Chondrocyte (in vitro differentiated cells): ENCODE data around the gene CPXM1. TPM values are rescaled to one million over a fixed set of nuclear protein-coding genes. Genes with fewer than 3 reads are reported as not detected.
A peak's percentile ranks its signal among the peaks of the same experiment; 100 is the strongest.

Experiments used
- DNase-seq: peaks from one replicate; pipeline ENCODE4 v3.0.0; 2021; ENCODE audit warnings: mixed read lengths, low spot score
- H3K27ac Mint-ChIP-seq: one replicate; pipeline ENCODE4 v1.8.0; 2021; ENCODE audit warnings: mild to moderate bottlenecking, moderate library complexity, mixed read lengths; ENCODE audit not compliant: unreplicated experiment
- H3K27me3 Mint-ChIP-seq: 2 replicates; pipeline ENCODE4 v1.8.0; 2021; ENCODE audit warnings: low read depth, mixed read lengths
- H3K36me3 Mint-ChIP-seq: 2 replicates; pipeline ENCODE4 v1.8.0; 2021; ENCODE audit warnings: low read depth, mixed read lengths
- H3K4me1 Mint-ChIP-seq: 2 replicates; pipeline ENCODE4 v1.8.0; 2021; ENCODE audit warnings: low read depth, mild to moderate bottlenecking, mixed read lengths
- H3K4me3 Mint-ChIP-seq: one replicate; pipeline ENCODE4 v1.8.0; 2021; ENCODE audit warnings: mild to moderate bottlenecking, moderate library complexity, mixed read lengths; ENCODE audit not compliant: unreplicated experiment
- H3K9me3 Mint-ChIP-seq: 2 replicates; pipeline ENCODE4 v1.8.0; 2021; ENCODE audit warnings: low read depth, mixed read lengths
- total RNA-seq: library from RNA; stranded (reverse); gene quantifications from 3 replicates; pipeline ENCODE4 v1.2.1, GENCODE V29; 2021
- TF ChIP-seq, protein P1 (sequence below): fragments of 200-600 bp; sonication (generic); IDR thresholded peaks from 2 replicates; pipeline ENCODE4 v1.5.0; 2021; ENCODE audit warnings: antibody characterized with exemption, mild to moderate bottlenecking, moderate library complexity

CPXM1 gene
- total RNA-seq, 1 donor from 2014 or later = 6.3 TPM

DNA sequence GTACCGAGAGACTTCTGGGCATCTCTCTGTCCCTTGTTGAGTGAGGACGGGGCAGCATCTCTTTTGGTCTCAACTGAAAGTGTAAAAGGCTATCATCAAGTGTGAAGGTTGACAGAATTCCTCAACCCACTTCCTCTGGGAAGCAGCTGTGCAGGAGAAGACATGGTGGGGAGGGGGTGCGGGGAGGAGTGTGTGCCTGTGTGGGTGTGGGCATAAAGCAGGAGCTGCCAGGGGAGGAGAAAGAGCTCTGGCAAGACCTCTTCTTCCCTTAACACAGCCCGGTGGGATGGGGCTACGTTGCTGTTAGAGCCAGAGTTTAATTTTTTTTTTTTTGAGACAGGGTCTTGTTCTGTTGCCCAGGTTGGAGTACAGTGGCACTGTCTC lies 31.8 kb downstream of the CPXM1 start:
- Mint-ChIP-seq H3K4me3 (no peak overlapping the region), H3K36me3 (no peaks in the 10 kb centered on the region), H3K4me1 (peaks cover 14% of the 10 kb centered on the region), H3K9me3 (no peaks in the 10 kb centered on the region), H3K27me3 (peaks cover 18% of the 10 kb centered on the region), H3K27ac (no peak overlapping the region)
- DNase-seq = no peak
- TF ChIP-seq, protein P1, sequence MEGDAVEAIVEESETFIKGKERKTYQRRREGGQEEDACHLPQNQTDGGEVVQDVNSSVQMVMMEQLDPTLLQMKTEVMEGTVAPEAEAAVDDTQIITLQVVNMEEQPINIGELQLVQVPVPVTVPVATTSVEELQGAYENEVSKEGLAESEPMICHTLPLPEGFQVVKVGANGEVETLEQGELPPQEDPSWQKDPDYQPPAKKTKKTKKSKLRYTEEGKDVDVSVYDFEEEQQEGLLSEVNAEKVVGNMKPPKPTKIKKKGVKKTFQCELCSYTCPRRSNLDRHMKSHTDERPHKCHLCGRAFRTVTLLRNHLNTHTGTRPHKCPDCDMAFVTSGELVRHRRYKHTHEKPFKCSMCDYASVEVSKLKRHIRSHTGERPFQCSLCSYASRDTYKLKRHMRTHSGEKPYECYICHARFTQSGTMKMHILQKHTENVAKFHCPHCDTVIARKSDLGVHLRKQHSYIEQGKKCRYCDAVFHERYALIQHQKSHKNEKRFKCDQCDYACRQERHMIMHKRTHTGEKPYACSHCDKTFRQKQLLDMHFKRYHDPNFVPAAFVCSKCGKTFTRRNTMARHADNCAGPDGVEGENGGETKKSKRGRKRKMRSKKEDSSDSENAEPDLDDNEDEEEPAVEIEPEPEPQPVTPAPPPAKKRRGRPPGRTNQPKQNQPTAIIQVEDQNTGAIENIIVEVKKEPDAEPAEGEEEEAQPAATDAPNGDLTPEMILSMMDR = no peak

DNA sequence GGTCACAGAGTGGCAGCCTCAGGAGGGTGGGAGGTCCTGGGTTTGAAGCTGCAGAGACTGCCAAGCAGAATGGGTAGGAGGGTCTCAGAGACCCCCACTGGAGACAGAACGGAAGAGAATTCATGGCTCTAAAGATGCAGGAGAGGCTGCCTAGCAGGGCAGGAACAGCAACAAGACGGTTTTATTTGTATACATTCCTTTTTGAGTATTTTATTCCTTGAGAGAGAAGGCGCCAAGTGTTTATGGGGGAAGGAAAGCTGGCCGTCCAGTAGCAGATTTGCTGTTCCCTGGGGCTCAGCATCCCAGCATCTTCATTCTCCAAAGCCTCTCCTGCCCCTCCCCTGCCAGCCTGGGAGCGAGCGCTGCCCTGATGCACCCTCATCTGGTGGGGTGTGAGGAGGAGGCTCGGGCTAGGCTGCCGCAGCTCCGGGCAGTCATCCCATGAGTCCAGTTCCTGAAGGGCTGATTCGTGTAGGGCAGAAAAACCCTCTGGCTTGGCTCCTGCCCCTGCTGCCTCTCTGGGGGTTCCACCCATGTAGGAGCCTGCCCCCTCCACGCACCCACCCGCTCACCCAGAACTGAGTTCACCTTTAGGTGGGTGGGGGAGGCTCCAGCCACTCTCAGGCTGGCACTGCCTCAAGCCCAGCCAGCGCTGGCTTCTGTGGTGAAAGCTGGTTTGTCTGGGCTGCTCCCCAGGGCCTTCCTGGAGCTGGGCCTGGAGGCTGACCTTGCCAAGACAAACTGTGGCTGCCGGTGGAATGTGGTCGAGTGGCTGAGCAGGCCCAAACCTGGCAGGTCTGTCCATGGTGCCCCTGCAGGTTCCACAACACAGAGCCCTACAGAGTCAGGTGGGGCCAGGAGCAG lies 32.4 kb downstream of the CPXM1 start:
- H3K4me3 Mint-ChIP-seq = no peak overlapping the region
- DNase-seq = no peak
- peaks cover 24% of the 10 kb centered on the region for H3K27me3 Mint-ChIP-seq
- TF ChIP-seq, protein P1 = no peak
- no peaks in the 10 kb centered on the region for H3K9me3 Mint-ChIP-seq
- no peaks in the 10 kb centered on the region for H3K36me3 Mint-ChIP-seq
- H3K27ac Mint-ChIP-seq = no peak overlapping the region
- H3K4me1 Mint-ChIP-seq = peaks cover 14% of the 10 kb centered on the region

GRCh38 chr20:2763186-2763585 lies 37.2 kb downstream of the CPXM1 start:
- H3K9me3 Mint-ChIP-seq = no peaks in the 10 kb centered on the region
- peaks cover 33% of the 10 kb centered on the region for H3K27me3 Mint-ChIP-seq
- H3K4me3 Mint-ChIP-seq = no peak overlapping the region
- H3K27ac Mint-ChIP-seq = no peak overlapping the region
- peak; percentile 34 for DNase-seq
- H3K36me3 Mint-ChIP-seq = no peaks in the 10 kb centered on the region
- H3K4me1 Mint-ChIP-seq = peaks cover 7% of the 10 kb centered on the region
- TF ChIP-seq, protein P1 = no peak

DNA sequence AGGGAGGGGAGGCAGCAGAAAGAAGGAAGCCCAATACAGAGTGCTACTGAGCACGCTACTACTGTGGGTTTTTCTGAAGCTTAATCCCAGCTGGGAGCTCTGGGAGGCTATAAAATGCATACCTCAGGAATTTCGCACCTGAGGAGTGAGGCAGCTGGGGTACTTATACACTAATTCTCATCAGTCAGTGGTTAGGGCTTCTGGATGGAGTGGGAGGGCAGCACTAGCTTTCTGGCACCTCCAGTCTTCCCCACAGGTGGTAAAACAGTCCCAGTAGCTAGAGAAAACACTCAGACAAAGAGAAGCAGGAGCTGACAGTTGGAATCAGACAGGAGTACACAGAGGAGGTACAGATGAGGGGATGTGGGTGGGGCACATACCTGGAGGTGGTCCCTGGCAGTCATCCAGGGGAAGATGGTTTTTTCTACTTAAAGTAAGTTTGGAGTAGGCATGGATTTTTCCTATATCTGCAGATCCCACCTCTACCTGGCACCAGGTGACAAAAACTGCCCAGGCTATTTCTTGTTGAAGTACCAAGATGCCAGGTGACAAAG lies 37.8 kb downstream of the CPXM1 start:
- TF ChIP-seq, protein P1 = no peak
- Mint-ChIP-seq H3K4me3 (no peak overlapping the region), H3K4me1 (peaks cover 2% of the 10 kb centered on the region), H3K27me3 (peaks cover 35% of the 10 kb centered on the region), H3K9me3 (no peaks in the 10 kb centered on the region), H3K36me3 (no peaks in the 10 kb centered on the region), H3K27ac (no peak overlapping the region)
- DNase-seq = no peak

- peaks cover 39% of the 10 kb centered on the region for H3K27me3 Mint-ChIP-seq
- H3K4me1 Mint-ChIP-seq = no peaks in the 10 kb centered on the region
- H3K27ac Mint-ChIP-seq = no peak overlapping the region
- DNase-seq = no peak
- H3K9me3 Mint-ChIP-seq = no peaks in the 10 kb centered on the region
- TF ChIP-seq, protein P1 = no peak
- no peaks in the 10 kb centered on the region for H3K36me3 Mint-ChIP-seq
- no peak overlapping the region for H3K4me3 Mint-ChIP-seq
Observed at GRCh38 chr20:2761885-2762284, 38.5 kb downstream of the CPXM1 start.
